GM18498 (cell line): ENCODE measurements around the gene EIF3F.
A peak's percentile ranks its signal among the peaks of the same experiment; 100 is the strongest.
"Not testable (repeated sequence)": the region's sequence is repeated elsewhere in the genome, so short reads cannot be mapped to it uniquely, and the experiment has no call there.

Source experiments
- ATAC-seq: cut with Tn5 transposase; IDR thresholded peaks from one replicate; pipeline ENCODE4 v1.9.1; 2021; ENCODE audit warnings: mild to moderate bottlenecking, moderate library complexity; ENCODE audit not compliant: unreplicated experiment

EIF3F gene

DNA sequence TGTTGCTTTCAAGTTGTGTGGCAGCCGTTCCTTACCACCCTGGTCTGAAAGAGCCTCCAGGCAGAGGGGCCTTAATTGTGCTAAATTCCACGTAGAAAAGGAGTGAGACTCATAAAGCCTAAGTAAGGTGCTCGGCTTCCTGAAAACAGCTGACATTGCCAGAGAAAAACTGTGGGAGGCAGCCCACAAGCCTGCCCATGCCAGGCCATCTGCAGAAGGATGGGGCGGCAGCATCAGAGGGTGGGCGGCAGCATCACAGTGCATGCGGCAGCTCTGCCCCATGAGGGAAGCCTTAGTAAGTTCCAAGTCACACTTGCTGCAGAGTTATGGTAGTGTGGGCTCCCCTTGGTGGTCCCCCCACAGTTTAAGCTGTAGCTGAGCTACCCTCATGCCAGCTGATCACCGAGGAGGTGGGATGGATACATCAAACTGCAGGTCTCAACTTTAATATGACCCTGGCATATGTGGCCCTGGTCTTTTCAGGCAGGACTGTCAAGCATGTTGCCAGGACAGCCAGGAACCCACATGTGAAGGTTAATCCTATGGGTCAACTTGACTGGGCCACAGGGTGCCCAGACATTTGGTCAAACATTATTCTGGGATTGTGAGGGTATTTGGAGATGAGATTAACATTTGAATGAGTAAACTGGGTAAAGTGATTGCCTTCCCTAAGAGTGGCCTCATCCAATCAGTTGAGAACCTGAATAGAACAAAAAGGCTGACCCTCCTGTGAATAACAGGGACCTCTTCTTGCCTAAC, 3.1 kb upstream of the EIF3F start:
- no peak for ATAC-seq

DNA sequence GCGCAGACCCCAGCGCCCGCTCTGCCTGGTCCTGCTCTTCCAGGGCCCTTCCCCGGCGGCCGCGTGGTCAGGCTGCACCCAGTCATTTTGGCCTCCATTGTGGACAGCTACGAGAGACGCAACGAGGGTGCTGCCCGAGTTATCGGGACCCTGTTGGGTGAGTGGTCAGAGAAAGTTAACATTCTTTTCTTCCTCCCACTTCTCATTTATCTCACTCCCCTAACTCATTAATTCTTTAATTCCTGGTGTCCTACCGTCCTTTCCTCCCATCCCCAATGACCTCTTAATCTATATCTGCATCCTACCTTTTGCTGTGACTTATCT, 385 bp downstream of the EIF3F start:
- not testable (repeated sequence) for ATAC-seq

DNA sequence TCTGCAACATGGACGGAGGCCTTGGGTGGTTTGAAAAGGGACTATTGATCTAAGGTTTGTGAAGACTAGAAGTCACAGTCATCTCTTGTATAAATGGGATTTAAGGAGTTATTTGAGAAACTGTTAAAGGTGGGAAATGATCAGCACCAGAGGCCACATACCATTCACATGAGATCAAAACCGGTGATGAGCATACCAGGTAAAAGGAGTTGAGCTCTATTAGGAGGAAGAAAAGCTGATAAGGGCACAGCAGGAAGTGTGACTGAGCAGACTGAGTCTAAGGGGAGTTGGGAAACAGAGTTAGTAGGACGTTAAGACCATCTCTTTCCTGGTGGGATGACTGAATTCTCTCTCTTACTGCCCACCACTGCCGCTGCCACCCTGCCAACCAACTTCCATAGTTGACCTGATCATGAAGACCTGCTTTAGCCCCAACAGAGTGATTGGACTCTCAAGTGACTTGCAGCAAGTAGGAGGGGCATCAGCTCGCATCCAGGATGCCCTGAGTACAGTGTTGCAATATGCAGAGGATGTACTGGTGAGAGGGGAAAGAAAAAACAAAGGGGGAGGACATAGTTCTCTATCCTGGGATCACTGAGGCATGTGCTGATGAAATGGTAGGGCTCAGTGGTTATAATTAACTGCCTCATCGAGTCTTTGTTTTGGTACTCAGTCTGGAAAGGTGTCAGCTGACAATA, 7.6 kb downstream of the EIF3F start:
- no peak for ATAC-seq

DNA sequence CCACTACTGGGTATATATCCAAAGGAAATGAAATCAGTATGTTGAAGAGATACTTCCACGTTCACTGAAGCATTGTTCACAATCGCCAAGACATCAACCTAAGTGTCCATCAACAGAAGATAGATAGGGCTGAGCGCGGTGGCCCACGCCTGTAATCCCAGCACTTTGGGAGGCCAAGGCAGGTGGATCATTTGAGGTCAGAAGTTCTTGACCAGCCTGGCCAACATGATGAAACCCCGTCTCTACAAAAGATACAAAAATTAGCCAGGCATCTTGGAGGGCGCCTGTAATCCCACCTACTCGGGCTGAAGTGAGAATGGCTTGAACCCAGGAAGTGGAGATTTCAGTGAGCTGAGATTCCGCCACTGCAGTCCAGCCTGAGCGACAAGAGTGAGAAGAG, 12.7 kb downstream of the EIF3F start:
- no peak for ATAC-seq

DNA sequence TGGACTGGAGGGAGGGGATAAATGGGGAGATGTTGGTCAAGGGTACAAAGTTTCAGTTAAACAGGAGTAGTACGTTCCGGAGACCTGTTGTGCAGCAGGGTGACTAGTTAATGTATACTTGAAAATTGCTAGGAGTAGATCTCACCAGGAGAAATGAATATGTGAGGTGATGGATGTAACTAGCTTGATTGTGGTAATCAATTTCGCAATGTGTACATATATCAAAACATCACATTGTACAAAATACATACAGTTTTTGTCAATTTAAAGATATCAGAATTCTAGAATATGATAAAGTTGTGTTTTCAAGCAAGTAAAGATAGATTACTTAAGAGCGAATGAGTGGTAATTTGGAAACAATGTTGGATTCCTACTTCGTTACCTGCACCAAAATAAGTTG, 13.3 kb downstream of the EIF3F start:
- no peak for ATAC-seq

DNA sequence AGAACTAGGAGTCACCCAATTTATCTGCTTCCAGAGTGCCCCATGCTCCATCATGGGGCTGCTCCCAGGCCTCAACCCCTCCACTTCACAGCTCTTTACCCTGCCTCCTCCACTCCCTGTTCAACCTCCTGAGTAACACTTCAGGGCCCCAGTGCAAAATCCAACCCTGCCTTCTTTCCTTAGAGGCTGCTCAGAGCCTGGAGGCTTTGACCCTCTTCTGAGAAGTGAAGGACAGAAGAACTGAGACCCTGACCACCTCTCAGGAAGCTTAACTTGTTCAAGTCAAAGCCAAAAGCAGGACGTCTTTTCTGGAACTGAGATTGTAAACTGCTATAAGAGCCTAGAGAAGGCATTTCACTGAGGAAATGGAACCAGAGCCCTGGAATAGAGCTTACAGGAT, 15.5 kb downstream of the EIF3F start:
- ATAC-seq = no peak

DNA sequence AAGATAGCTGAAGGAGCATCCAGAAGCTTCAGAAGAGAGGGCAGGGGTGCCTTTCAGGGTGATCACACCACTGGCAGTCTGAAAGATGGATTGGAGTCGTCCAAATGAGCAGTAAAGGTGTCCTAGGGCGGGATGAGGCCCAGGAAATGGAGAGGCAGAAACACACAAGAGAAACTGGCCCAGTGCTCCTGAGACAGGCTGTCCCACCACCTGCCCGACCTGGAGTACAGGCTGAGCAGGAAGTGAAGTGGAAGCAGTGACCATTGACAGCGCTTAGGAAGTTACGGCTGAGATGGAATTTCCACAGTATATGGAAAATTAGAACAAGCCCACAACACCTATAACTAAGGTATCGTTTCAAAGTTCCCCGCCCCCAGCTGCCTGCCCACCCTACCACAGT, 16.1 kb downstream of the EIF3F start:
- ATAC-seq = no peak

DNA sequence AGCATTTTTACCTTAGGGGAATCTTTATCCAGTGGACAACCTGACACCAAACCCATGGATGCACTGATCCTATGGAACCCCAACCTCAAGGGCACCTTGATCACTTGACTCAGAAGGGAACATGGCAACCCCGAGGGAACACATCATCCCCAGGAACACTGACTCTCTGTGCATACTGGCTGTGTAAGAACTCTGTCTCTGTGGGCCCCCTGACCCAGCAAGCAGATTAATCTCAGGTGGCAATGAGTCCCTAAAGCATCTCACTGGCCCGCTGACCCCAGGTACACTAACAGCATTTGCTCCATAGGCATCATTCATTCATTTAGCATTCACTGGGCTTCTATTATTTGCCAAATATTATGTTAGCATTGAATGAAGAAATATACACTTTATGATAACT, 16.9 kb downstream of the EIF3F start:
- no peak for ATAC-seq

DNA sequence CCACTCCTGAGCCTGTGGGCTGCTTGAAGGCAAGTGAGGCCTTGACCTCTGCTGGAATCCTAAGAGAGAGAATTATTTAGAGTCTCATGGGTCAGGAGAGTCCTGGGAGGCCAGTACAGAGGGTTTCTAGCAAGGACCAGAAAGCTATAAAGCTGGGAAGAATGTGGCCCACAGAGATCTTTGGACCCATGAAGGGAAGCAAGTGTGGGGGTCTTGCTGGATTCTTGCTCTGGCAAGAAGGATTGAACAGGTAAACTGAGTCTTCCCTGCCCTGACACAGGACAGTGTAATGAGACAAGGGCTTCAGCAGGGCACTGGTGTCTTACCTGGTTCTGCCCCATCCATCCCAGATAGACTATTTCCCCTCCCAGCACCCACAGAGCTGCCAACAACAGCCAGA, 18.4 kb downstream of the EIF3F start:
- ATAC-seq = no peak

DNA sequence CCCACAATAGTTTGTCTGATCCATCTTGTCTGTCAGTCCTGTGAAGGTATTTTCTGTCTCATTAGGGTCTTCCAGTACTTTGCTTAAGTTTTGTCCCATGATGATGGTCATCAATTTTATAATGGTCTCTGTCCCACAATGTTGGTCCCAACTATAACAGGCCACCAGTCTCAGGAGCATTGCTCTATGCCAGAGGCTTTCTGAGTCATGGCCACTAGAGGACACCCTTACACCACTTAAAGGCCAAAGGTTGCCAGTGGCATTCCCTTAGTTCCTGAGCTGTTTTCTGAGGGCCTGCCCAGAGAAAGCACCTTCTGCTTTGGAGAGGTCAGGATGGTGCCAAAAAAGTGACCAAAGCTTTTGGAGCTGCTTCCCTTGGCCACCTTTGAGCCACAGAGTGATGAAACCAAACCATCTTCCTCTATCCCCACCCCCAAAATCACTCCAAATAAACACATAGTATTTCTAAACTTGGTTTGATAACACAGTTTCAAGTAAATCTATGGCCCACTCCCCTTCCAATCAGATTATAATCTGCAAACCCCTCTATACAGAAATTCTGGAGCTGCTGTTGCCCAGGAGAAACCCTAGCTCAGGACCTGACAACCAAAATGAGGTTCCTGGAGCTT, 19.3 kb downstream of the EIF3F start:
- ATAC-seq = peak; percentile 77

DNA sequence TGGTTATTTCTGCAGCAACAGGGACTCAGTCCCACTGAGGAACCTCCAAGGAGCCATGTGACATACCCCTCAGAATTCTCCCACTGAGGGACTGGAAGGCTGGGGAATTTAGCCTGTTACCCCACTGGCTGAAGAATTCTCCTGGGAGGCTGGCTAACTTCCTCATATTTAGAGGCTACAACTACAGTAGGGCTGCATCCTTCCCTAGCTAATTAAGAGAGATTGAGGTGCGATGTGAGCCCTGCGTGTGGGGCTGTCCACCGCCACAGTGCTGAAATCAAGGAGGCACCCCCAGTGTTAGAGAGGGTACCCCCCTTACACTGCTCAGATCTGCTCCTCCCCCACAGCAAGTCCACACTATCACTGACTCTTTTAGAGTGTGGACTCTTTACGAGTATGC, 21.1 kb downstream of the EIF3F start:
- ATAC-seq = no peak

DNA sequence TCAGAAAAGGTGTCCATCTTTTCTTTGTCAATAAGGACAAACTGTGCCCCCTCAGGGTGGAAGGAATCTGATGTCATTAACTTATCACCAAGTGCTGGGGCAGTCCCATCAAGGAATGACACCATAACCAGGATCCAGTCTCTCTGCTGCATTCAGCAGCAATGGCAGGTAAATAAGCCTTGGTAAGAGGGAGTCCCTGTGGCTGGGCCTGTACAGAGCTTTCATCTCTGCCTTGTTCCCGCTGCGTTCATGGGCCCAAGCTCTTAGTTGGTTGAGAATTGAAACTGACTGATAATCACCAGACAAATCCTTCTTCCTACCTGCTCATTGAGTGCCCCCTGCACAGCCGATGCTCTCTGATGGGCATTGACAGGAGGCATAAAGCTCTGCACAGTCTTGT, 22.7 kb downstream of the EIF3F start:
- ATAC-seq = no peak

DNA sequence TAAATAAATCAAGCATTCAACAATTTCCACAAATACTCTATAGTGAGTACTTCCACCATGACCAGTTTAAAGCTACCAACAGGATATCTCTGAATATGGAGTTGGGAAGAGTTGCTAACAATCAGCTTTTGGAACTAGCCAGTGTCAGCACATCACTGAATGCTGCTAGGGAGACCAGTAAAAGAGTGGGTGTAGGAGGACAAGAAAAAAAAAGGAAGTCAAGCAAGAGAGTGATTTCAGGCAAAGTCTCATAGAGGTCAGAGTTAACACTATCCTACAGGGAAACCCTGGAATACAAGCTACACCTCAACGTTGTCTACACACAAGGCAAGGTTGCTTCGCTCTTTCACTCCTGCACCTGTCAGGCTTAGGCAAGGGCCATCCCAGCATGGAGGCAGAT, 24.2 kb downstream of the EIF3F start:
- ATAC-seq = no peak

DNA sequence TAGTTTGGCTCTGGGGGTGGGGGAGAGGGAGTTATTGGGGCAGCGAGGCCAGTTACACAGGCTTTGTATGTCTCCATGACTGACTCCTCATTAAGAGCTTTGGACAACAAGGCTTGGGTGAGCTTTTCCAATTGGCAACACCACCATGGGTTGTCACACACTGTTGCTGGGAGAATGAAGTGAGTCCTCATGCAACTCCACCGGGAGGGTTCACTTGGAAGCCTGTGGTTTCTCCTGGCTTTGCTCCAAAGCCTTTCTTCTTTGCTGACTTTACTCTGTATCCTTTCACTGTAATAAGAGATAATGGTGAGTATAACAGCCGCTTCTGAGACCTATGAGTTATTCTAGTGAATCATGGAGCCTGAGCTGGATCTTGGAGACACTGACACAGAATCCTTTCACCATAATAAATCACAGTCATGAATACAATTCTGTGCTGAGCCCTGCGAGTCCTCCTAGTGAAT, 24.9 kb downstream of the EIF3F start:
- ATAC-seq = no peak

DNA sequence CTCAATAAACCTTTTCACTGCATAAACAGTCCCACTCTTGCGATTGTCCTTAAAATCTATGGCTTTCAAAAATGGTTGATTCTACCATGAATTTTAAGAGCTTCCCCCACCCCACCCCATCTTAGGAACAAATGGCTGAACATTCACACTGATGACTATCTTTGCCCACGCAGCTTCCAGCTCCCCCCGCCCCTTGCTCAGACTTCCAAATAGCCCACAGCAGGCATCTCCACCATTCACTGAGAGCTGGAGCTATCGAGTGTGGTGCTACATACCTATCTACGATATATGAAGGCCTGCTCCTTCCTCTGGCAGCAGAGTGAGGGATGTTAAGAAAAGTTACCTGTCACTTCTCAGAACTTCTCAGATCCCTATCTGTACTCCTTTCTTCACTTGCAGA, 26.7 kb downstream of the EIF3F start:
- no peak for ATAC-seq

DNA sequence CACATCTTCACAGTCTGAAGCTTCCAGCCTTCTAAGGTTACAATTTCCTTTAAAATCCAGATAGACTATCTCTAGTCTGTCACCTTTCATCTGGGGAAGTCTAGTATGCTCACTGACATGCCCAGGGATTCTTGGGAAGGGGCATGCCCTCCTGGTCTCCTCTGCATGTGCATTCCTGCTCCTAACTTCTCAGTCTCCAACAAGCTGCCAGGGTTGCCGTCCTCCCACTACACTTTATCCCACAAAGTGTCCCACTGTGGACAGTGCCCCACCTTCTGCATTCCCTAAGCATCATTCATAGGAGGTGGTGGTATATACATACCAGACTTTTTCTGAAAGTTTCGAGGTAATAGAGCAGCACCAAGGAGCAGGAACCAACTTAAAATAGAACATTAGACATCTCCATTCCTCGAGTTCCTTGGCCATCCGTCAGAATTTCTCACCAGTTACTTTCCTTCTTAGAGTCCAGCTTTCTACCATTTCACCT, 28.7 kb downstream of the EIF3F start:
- ATAC-seq = no peak

DNA sequence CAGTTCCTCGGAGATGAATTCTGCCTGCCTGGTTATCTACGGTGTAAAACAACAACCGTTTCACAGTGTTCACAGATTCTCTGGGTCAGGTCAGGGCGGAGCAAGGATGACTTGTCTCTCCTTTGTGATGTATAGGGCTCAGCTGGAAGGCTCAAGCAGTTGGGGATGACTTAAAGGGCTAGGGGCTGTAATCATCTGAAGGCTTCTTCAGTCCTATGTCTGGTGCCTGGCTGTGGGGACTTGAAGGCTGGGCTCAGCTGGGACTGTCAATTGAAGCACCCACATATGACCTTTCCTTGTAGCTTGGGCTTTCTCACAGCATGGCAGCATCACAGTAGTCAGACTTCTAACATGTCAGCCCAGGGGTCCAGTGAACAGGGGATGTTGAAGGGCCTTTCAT, 29.3 kb downstream of the EIF3F start:
- no peak for ATAC-seq

DNA sequence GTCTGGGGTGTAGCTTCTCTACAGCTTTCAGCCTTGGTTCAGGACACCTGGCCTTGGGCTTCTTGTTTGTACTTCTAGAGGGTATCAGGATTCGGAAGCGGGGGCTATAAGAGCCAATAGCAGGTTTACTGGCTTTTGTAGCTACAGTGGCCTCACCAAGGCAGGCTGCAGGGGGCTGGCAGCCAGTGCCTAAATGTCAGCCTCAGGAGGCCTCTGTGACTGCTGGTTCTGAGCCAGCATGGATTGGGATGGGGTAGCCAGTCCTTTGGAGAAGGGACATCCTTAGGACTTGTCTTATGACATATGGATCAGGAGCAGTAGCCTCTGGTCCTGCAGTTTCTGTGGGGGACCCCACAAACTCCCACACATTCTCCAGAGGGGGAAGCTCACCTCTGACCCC, 29.9 kb downstream of the EIF3F start:
- ATAC-seq = no peak

DNA sequence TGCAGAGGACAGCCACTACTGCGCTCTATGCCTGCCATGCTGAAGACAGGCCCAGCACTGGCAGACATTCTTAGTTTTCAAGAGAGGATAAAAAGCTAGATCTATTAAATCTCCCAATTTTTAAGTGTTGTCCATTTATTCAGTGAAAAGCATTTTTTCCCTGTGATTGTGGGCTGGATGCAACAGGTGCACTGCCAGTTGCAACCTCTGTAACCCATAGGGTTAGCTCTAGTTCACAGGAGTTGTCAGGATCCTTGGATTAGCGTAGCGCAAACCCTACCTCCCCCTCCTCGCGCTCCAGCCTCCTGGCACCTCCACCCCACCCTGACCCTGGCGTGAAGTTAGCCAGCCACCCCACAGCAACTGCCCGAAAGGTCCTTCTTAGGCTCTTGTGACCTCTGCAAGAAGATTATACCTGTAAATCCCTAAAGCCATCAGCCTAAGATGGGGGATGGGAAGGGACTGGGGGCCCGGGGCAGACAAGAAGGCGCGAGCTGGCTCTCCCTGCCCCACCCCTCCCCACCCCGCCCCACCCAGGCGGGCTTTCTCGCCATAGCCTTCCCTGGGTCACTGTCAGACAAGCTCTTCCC, 30.9 kb downstream of the EIF3F start:
- no peak for ATAC-seq

DNA sequence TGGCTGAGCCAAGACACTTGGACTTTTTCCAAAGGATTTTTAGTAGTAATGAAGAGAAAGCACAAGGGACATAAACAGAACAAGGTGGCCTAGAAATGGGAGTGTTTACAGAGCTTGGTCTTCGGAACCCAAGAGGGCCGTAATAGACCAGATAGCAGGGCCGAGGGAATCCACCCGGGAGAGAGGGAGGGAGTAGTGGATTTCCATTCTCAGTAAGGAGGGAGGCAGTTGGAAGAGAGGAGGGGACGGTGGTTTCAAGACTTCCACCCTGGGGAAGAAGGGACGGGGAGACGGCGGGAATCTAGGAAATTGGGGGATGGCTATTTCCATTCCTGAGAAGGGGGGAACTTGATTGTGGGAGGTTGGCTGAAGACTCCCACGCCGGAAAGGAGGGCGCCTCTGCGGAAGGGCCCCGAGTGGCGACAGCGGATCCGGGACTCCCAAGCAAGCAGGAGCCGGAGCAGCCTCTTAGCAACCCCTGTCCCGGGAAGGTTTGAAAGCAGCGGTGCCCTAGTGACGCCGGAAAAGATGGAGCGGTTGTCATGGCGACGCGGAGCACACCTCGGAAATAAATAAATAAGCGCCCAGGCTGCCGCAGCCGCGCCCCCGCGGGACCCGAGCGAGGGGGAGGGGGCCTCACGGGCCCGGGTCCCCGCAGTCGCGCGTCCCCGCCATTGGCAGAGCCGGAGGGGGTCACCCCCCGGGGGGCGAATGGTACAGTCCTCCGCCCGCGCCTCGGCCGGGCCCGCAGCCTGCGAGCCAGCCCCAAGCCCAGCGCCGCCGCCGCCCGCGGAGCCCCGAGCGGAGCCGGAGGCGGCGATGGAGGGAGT, 31.6 kb downstream of the EIF3F start:
- peak; percentile 63 for ATAC-seq
